GM10248 (cell line): ENCODE results near the gene PLK1.
"Not testable (repeated sequence)": the region's sequence is repeated elsewhere in the genome, so short reads cannot be mapped to it uniquely, and the experiment has no call there.

Experiments used
- CTCF ChIA-PET: fragments of 300-600 bp; sonication (Branson Sonifier 250); formaldehyde crosslinking; extraction: SDS; loops from one replicate; lab custom pipeline; 2021; ENCODE audit warnings: antibody characterized with exemption; lab: Yijun Ruan, JAX
- POLR2A ChIA-PET: fragments of 350-650 bp; sonication (Branson Sonifier 250); formaldehyde crosslinking; extraction: SDS; loops from one replicate; lab custom pipeline; 2020; ENCODE audit warnings: antibody characterized with exemption; lab: Yijun Ruan, JAX
- DNase-seq: peaks from one replicate; pipeline ENCODE4 v3.0.0; 2012; ENCODE audit errors: extremely low spot score
- TF ChIP-seq, protein P1 (sequence below): IDR thresholded peaks from 2 replicates; pipeline ENCODE4 v1.5.1; 2012; ENCODE audit warnings: mild to moderate bottlenecking, low read depth; ENCODE audit errors: extremely low read depth, missing control alignments, control extremely low read depth

Gene PLK1

DNA sequence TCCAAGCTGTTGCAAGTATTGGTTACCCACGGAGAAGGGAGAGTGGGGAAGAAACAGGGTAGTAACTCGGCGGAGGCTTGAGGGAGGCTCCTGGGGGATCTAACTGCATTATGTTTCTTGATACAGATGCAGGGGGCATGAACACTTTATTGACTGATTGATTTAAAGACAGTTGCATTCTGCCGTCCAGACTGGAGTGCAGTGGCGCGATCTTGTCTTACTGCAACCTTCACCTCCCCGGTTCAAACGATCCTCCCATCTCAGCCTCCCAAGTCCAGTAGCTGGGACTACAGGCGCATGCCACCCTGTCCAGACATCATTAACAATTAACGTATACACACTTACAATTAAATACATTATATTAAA lies 49.4 kb downstream of the PLK1 start:
- CTCF ChIA-PET: interaction anchor here (0.9 to 2.4 kb wide), 14 partner anchors 9 to 787 kb away, joined by 3 to 10 read pairs (median 3); no protein-coding TSS in a partner anchor
- no peak for DNase-seq
- TF ChIP-seq, protein P1, sequence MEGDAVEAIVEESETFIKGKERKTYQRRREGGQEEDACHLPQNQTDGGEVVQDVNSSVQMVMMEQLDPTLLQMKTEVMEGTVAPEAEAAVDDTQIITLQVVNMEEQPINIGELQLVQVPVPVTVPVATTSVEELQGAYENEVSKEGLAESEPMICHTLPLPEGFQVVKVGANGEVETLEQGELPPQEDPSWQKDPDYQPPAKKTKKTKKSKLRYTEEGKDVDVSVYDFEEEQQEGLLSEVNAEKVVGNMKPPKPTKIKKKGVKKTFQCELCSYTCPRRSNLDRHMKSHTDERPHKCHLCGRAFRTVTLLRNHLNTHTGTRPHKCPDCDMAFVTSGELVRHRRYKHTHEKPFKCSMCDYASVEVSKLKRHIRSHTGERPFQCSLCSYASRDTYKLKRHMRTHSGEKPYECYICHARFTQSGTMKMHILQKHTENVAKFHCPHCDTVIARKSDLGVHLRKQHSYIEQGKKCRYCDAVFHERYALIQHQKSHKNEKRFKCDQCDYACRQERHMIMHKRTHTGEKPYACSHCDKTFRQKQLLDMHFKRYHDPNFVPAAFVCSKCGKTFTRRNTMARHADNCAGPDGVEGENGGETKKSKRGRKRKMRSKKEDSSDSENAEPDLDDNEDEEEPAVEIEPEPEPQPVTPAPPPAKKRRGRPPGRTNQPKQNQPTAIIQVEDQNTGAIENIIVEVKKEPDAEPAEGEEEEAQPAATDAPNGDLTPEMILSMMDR: no peak
- POLR2A ChIA-PET: no interaction called here

DNA sequence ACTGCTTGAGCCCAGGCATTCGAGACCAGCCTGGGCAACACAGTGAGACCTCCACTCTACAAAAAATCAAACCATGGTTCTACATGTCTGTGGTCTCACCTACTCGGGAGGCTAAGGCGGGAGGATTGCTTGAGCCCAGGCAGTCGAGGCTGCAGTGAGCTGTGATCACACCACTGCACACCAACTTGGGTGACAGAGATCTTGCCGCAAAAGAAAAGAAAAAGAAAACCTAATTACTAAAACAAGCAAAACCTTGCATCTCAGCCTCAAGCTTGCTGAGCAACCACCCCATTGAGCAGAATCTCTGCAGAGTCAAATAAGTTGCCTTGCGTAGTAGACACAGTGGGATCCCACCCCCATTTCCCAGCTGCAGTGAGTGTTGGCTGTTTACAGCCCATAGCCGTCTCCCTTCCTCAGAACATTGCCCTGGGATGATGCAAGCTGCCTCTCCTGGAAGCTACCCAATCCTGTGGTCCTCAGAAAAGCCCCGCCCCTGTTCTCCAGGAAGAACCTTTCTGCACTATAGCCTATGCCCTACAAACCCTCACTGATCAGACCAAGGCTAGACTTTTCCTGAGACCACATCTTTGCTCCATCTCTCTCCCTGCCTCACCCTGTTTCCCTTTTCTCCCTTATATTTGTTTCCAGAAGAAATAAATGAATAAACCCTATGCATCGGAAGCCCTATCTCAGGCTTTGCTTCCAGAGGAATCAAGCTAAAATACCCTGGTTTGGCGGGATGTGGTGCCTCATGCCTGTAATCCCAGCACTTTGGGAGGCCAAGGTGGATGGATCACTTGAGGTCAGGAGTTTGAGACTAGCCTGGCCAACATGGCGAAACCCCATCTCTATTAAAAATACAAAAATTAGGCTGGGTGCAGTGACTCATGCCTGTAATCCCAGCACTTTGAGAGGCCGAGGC lies 51.1 kb downstream of the PLK1 start:
- CTCF ChIA-PET: interaction anchor here (0.8 kb wide), 1 partner anchor 25 kb away, joined by 3 read pairs; the partner anchor contains the start of gene CHP2
- POLR2A ChIA-PET: no interaction called here
- TF ChIP-seq, protein P1: no peak
- no peak for DNase-seq

DNA sequence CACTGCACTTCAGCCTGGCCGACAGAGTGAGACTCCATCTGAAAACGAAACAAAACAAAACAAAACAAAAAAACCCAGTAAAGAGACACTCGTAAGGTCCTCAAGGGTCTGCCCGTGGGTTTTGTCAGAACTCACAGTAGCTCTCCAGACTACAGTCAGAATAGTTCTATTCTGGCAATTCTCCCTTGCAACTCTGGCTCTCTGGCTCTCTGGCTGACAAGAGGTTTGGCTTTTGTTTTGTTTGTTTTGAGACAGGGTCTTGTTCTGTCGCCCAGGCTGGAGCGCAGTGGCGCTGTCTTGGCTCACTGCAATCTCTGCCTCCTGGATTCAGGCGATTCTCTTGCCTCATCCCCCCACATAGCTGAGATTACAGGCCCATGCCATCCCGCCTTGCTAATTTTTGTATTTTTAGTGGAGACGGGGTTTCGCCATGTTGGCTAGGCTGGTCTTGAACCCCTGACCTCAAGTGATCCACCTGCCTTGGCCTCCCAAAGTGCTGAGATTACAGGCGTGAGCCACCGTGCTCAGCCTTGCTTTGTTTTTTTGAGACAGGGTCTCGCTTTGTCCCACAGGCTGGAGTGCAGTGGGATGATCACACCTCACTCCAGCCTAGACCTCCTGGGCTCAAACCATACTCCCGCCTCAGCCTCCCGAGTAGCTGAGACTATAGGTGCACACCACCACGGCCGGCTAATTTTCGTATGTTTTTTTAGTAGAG lies 55.6 kb downstream of the PLK1 start:
- no peak for DNase-seq
- ChIA-PET POLR2A (interaction anchor here (1.2 kb wide), 1 partner anchor 391 kb away, joined by 3 read pairs; no protein-coding TSS in a partner anchor), CTCF (interaction anchor here (0.6 to 2.4 kb wide), 9 partner anchors 8 to 776 kb away, joined by 3 to 13 read pairs (median 3); no protein-coding TSS in a partner anchor)
- TF ChIP-seq, protein P1: no peak

DNA sequence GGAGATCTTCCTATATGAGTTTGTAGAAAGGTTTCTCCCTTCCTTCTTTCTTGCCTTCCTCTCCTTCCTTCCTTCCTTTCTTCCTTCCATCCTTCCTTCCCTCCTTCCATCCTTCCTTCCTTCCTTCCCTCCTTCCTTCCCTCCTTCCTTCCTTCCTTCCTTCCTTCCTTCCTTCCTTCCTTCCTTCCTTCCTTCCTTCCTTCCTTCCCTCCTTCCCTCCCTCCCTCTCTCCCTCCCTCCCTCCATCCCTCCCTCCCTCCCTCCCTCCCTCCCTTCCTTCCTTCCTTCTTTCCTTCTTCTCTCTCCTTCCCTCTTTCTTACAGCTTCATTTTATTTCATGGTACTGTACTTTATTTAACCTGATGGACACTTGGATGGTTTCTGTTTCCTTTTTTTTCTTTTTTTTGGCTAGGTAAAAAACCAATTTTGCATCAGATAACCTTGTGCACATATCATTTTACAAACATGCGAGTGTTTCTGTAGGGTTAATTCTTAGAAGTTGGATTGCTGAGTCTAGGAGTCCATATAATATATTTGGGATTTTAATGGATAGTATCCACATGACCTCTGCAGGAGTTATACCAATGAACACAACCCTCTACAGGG lies 58.8 kb downstream of the PLK1 start:
- POLR2A ChIA-PET, DNase-seq, CTCF ChIA-PET: not testable (repeated sequence)

DNA sequence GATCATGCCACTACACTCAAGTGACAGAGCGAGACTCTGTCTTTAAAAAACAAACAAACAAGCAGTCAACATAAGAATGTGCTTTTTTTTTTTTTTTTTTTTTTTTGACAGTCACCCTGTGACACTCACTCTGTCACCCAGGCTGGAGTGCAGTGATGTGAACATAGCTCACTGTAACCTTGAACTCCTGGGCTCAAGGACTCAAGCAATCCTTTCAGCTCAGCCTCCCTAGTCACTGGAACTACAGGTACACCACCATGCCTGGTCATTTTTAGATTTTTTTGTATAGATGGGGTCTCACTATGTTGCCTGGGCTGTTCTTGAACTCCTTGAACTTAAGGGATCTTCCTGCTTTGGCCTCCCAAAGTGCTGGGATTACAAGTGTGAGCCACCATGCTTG lies 60.8 kb downstream of the PLK1 start:
- CTCF ChIA-PET: no interaction called here
- POLR2A ChIA-PET: no interaction called here
- TF ChIP-seq, protein P1: no peak
- DNase-seq: no peak
